ENCODE measurements around the gene VWA5B1.
A peak's percentile ranks its signal among the peaks of the same experiment; 100 is the strongest.

VWA5B1 gene

DNA sequence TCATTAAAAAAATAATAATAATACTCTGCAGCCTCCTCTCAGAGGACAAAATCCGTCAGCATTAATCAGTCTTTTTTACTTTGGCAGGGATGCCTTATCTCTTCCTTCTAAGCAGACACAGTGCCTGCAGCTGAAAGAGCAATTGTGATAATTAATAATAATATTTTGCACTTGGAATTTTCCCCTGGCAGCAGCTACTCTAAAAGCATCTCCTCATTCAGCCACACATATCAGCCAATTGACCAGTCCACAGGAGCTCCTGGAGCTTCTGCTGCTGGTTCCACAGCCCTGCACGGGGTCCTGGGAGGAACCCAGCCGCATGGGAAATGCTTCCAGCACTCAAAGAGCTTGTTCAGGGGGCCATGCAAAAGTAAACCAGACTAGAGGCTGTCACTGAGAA lies 31.0 kb upstream of the VWA5B1 start:
- no peak for DNase-seq (ENCODE audit: low read depth)
- TF ChIP-seq, protein P1, sequence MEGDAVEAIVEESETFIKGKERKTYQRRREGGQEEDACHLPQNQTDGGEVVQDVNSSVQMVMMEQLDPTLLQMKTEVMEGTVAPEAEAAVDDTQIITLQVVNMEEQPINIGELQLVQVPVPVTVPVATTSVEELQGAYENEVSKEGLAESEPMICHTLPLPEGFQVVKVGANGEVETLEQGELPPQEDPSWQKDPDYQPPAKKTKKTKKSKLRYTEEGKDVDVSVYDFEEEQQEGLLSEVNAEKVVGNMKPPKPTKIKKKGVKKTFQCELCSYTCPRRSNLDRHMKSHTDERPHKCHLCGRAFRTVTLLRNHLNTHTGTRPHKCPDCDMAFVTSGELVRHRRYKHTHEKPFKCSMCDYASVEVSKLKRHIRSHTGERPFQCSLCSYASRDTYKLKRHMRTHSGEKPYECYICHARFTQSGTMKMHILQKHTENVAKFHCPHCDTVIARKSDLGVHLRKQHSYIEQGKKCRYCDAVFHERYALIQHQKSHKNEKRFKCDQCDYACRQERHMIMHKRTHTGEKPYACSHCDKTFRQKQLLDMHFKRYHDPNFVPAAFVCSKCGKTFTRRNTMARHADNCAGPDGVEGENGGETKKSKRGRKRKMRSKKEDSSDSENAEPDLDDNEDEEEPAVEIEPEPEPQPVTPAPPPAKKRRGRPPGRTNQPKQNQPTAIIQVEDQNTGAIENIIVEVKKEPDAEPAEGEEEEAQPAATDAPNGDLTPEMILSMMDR (IDR thresholded peaks at IDR 0.05; ENCODE audit: low read depth, low read length, missing control alignments), result no peak
- H3K4me3 ChIP-seq (ENCODE audit: low read depth, low read length), result no peak overlapping the region
- in situ Hi-C loops (cut with HindIII; ENCODE audit: low sequenced_read_pairs), result no loop called here

DNA sequence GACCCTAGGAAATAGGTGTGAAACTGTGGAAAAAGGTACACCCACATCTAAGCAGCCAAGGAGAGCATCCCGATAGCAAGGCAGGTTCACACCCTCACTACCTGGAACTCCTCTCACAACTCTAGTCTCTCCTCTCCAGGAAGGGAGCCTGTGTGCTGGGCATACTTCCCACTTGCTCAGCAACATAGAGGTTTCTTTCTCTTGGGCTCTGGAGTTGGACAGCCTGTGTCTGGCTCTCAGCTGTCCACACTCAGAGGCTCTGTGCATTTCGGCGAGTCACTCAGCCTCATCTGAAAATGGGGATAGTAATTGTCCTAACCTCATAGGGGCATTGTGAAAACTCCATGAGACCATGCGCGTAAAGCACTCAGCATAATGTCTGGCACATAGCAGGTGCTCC lies 29.6 kb upstream of the VWA5B1 start:
- H3K4me3 ChIP-seq (ENCODE audit: low read depth, low read length), result no peak overlapping the region
- in situ Hi-C loops (cut with HindIII; ENCODE audit: low sequenced_read_pairs), result no loop called here
- DNase-seq (ENCODE audit: low read depth), result no peak
- TF ChIP-seq, protein P1 (IDR thresholded peaks at IDR 0.05; ENCODE audit: low read depth, low read length, missing control alignments), result no peak

DNA sequence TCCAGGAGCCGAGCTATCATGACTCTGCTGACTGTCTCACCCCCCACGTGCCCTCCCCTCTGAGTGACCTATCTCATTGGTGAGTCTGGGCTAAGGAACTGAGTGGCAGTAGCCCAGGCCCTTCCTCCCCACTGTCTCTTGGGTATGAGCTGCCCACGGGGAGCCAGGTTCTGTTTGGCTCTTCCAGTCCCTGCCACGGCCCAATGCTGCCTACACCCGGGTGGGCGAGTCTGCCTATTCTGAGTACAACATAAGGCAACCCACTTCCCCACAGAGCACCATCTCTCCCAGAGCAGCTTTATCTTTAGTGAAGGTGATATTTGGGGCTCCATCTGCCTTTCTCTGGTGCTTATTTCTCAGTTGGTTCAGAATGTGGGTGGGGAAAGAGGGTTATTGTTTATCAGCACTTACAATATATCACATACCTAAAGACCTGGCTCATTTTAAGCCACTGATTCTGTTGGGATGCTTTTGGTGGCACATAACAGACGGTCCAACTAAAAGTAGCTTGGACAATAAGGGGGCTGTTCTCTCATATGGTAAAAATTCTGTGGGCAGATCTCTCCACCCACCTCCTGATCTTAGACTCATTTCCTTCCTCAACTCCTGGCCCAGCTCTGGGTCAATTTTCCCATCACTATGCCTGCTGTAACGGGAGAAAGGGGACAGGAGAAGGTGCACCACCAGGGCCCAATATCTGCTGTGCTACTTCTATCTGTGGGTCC lies 27.7 kb upstream of the VWA5B1 start:
- no peak overlapping the region for H3K4me3 ChIP-seq (ENCODE audit: low read depth, low read length)
- no peak for DNase-seq (ENCODE audit: low read depth)
- in situ Hi-C loops (cut with HindIII; ENCODE audit: low sequenced_read_pairs), result no loop called here
- TF ChIP-seq, protein P1 (IDR thresholded peaks at IDR 0.05; ENCODE audit: low read depth, low read length, missing control alignments), result no peak

GRCh38 chr1:20265250-20265649 lies 25.4 kb upstream of the VWA5B1 start:
- DNase-seq (ENCODE audit: low read depth), result peak; percentile 22
- in situ Hi-C loops (cut with HindIII; ENCODE audit: low sequenced_read_pairs), result no loop called here
- TF ChIP-seq, protein P1 (IDR thresholded peaks at IDR 0.05; ENCODE audit: low read depth, low read length, missing control alignments), result no peak
- H3K4me3 ChIP-seq (ENCODE audit: low read depth, low read length), result no peak overlapping the region

DNA sequence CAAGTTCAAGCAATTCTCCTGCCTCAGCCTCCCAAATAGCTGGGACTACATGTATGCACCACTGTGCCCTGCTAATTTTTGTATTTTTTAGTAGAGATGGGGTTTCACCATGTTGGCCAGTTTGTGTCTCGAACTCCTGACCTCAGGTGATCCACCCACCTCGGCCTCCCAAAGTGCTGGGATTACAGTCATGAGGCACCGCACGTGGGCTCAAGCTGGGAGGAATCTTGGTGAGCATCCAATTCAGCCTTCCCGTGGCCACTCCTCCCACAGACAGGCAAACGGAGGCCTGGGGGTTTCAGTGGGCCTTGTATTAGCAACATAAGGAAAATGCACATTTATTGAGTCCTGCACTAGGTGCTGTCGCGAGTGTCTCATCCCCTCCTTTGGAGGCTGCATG lies 24.5 kb upstream of the VWA5B1 start:
- in situ Hi-C loops (cut with HindIII; ENCODE audit: low sequenced_read_pairs), result no loop called here
- peak; percentile 15 for DNase-seq (ENCODE audit: low read depth)
- TF ChIP-seq, protein P1 (IDR thresholded peaks at IDR 0.05; ENCODE audit: low read depth, low read length, missing control alignments), result no peak
- no peak overlapping the region for H3K4me3 ChIP-seq (ENCODE audit: low read depth, low read length)

DNA sequence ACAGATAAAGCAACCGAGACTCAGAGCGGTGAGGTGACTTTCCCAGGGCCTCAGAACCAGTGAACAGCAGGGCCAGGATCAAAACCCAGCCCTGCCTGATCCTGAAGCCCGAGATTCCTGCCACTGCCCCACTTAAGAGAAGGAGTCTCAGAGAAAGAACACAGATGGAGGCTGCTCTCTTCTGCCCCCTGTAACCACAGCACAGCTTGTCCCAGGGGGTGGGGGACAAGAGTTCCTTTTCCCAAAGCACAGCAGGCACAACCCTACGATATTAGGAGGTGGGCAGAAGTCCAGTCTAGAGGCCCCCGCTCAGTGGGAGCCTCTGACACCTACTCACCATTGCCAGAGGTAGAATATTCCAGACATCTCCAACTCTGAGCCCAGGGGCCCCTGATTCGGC lies 24.0 kb upstream of the VWA5B1 start:
- no peak for DNase-seq (ENCODE audit: low read depth)
- TF ChIP-seq, protein P1 (IDR thresholded peaks at IDR 0.05; ENCODE audit: low read depth, low read length, missing control alignments), result no peak
- H3K4me3 ChIP-seq (ENCODE audit: low read depth, low read length), result no peak overlapping the region
- in situ Hi-C loops (cut with HindIII; ENCODE audit: low sequenced_read_pairs), result no loop called here

All from astrocyte of the cerebellum (primary cell).